Hematopoietic multipotent progenitor cell treated with erythropoietin and hydrocortisone succinate and interleukin-3 and kit ligand, for 15 days (in vitro differentiated cells): ENCODE measurements around the gene DAGLB.
A peak's percentile ranks its signal among the peaks of the same experiment; 100 is the strongest.
"Not testable (repeated sequence)": the region's sequence is repeated elsewhere in the genome, so short reads cannot be mapped to it uniquely, and the experiment has no call there.

ENCODE experiments used
- DNase-seq: peaks from one replicate; pipeline ENCODE4 v3.0.0-alpha.2; 2015; ENCODE audit warnings: low spot score

The DAGLB gene

GRCh38 chr7:6460990-6461584, 13.3 kb upstream of the DAGLB start:
- no peak for DNase-seq

- no peak for DNase-seq
These were observed 12.5 kb upstream of the DAGLB start for GRCh38 chr7:6460303-6460702.

DNA sequence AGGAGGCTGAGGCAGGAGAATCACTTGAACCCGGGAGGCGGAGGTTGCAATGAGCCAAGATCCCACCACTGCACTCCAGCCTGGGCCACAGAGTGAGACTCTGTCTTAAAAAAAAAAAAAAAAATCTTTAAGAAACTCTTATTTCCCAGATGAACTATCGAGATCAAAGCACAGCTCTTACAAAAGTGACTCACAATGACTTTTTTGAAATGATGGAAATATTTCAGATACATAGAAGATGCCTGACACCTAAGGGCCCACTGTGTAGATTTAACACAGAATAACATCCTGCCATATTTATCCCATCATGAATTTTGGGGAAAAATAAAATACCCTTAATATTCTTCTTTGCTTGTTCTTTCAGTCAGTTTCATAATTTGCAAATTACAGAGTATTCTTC, 10.9 kb upstream of the DAGLB start:
- DNase-seq, result not testable (repeated sequence)

GRCh38 chr7:6453734-6454133, 6.0 kb upstream of the DAGLB start:
- DNase-seq, result no peak

- peak; percentile 84 for DNase-seq
These were observed 3.5 kb upstream of the DAGLB start for GRCh38 chr7:6451224-6451705.

GRCh38 chr7:6450591-6450990, 2.8 kb upstream of the DAGLB start:
- not testable (repeated sequence) for DNase-seq

DNA sequence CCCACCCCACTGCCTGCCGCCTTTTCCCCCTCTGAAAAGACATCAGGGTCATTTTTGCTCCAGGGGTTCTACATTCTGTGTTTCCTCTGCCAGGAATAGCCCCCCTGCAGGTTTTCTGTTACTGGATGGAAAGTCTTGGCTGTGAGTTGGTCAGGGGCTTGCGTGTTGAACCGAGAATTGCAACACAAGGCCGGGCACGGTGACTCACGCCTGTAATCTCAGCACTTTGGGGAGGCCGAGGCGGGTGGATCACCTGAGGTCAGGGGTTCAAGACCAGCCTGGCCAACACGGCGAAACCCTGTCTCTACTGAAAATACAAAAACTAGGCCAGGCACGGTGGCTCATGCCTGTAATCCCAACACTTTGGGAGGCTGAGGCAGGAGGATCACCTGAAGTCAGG, 2.1 kb upstream of the DAGLB start:
- not testable (repeated sequence) for DNase-seq

DNA sequence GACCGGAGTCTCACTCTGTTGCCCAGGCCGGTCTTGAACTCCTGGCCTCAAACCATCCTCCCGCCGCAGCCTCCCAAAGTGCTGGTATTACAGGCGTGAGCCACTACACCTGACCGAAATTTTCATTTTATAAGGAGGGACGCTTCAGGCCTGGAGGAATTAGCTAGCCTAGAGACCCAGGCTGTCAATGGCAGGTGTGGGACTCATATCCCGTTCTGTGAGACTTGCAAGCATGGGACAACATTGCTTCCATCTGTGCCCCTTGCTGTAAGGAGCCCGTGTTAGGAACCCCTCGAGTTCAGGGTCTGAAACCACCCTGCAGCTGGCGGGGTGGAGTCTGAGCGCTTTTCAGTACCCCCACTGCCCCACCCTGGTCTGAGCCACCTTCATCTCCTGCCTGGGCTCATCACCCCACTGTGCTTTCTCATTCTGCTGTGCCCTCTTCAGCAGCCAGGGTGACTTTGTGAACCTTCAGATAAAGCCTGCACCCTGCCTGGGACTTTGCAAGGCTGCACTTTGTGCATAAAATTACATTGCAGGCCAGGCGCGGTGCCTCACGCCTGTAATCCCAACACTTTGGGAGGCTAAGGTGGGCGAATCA, 1.3 kb upstream of the DAGLB start:
- DNase-seq, result peak; percentile 58

DNA sequence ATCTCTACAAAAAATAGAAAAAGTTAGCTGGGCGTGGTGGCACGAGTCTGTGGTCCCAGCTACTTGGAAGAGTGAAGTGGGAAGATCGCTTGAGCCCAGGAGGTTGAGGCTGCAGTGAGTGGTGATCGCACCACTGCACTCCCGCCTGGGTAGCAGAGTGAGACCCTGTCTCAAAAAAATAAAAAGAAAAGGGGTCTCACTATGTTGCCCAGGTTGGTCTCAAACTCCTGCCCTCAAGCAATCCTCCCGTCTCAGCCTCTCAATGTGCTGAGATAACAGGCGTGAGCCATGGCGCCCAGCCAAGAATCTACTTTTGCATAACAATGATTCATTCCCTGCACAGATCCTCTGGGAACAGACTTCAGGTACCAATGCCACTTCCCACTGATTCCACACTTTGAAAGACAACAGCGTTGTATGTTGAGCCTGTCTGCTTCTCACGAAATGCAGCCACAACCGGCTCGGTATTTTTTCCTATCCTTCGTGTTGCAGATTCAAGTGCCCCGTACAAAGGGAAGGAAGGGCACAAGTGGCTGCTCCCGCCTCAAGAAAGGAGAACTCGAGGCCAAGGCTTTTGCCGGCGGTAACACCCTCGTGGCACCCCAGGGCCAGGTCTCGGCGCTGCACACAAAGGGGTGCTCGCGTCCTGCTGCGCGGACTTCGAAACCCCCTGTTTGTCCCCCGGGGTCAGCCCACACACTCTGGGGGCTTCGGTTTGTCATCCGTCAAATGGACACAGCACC, 745 bp downstream of the DAGLB start:
- DNase-seq, result peak; percentile 53

DNA sequence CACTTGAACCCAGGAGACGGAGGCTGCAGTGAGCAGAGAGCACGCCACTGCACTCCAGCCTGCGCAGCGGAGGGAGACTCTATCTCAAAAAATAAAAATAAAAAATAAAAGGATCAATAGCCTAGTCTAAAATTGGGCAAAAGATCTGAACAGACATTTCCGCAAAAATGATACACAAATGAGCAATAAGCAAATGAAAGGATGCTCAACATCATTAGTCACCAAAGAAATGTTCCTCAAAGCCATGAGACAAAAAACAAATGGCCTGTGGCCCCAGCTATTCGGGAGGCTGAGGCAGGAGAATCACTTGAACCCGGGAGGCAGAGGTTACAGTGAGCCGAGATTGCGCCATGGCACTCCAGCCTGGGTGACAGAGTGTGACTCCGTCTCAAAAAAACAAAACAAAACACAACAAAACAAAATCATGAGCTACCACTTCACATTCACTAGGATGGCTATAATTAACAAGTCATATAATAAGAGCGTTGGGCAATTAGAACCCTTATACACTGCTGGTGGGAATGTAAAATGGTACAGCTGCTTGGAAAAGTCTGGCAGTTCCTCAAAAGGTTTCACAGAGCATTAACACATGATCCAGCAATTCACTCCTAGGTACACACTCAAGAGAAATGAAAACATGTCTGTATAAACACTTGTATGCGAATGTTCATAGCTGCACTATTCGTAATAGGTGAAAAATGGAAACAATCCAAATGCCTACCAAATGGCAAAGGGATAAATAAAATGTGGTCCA, 3.1 kb downstream of the DAGLB start:
- DNase-seq, result no peak

- DNase-seq, result no peak
These were observed 4.3 kb downstream of the DAGLB start for GRCh38 chr7:6443372-6443941.

DNA sequence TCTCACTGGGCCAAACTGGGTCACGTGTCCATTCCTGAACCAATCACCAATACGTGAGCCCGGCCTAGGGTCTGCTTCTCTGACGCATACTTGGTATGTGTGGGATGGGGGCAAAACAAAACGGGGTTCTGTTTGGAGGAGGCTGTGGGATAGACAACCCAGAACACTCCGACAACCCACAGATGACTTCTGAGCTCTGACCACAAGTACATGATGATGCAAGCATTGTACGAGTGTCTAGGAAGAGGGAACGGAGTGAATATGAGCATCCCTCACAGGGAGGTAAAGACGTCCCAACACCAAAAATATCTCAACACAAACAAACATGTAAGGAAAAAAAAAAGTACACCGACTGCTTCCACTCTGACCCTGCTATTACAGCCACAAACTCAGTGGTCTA, 5.6 kb downstream of the DAGLB start:
- DNase-seq, result no peak

DNA sequence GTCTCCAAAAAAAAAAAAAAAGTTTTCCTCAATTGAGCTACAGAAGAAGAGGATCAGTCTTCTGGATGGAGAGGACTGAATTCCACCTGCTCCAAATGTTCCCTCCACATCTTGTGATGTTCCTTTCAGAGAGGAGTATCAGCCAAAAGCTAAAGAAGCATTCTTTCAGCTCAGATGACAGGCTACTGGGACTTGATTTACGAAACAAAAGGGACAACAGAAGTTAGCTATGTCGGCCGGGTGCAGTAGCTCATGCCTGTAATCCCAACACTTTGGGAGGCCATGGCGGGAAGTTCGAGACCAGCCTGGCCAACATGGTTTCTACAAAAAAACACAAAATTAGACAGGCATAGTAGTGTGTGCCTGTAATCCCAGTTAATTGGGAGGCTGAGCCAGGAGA, 7.4 kb downstream of the DAGLB start:
- no peak for DNase-seq

GRCh38 chr7:6438427-6438826, 9.3 kb downstream of the DAGLB start:
- no peak for DNase-seq

- no peak for DNase-seq
These were observed 10.5 kb downstream of the DAGLB start for GRCh38 chr7:6437251-6437650.

DNA sequence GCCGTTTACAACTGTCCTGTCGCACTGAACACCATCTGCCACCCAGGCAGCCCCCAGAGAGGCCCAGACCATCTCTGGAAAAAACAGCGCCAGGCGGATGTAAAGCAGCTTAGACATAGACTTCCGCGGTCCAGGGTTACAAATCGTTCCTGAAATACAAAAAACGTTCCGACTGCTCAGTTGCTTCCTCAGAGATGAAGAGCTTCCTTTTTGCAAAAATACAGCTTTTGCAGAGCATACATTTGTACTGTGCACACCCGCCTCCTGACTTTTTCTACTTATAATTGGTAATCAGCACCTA, 11.4 kb downstream of the DAGLB start:
- no peak for DNase-seq

GRCh38 chr7:6435486-6436384, 12.0 kb downstream of the DAGLB start:
- DNase-seq, result peak; percentile 88

DNA sequence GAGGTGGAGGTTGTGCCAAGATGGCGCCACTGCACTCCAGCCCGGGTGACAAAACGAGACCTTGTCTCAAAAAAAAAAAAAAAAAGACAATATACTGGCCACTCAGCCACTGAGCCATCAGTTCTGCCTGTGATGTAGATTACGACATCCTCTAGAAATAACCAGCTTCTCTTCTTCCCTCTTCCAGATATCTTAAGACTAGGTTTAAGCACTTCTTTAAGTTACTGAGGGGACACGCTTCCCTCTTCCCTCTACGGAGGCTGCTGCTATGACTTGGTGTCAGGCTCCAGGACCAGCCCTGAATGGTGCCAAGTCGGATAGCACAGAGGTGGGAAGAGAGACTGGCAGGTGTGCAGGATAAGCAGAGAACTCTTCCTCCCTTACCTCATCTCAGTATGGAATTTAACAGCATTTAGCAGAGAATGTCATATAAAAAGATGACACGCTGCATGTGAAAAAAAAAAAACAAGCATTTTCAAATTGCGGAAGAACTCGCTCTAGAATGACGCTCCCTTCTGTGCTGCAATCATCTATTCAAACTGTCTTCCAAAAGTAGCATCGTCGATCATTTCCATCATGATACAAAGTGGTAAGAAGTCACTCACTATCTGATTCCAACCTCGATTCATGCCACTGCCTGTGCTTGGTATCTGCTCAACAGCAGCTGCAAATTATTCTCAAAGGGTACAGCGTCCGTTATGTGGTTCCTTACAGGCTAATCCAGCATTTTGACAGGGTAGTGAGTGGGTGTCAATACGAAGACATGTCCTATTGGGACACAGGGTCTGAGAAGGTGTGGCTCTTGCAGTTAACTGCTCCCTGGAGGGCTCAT, 13.8 kb downstream of the DAGLB start:
- no peak for DNase-seq

- no peak for DNase-seq
These were observed 15.0 kb downstream of the DAGLB start for GRCh38 chr7:6432781-6433180.

DNA sequence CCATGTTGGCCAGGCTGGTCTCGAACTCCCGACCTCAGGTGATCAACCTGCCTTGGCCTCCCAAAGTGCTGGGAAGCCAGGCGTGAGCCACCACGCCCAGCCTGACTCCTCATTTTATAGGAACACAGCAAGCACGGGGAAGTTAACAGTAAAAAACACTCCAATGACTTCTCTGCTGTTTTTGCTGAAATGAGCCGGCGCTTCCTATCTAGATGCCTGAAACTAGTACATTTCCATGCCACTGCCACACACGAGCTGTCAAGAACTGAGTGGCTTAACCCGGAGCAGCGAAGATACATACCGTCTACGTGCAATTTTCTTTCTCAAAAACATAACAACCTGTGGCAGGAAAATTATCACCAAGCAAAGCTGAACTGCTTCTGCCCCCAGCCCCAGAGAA, 16.8 kb downstream of the DAGLB start:
- DNase-seq, result no peak
